ENCODE measurements around the gene AJAP1.

AJAP1 gene

GRCh38 chr1:4724001-4724400 is 69.6 kb downstream of the AJAP1 start:
- no peak for DNase-seq (ENCODE audit: low read depth)
- H3K4me3 ChIP-seq (ENCODE audit: control insufficient read depth, low read depth, low read length): no peak overlapping the region
- TF ChIP-seq CTCF (conservative IDR thresholded peaks at IDR 0.05; ENCODE audit: control insufficient read depth, insufficient read depth, low read depth, low read length): no peak

- DNase-seq (ENCODE audit: low read depth): no peak
- TF ChIP-seq CTCF (conservative IDR thresholded peaks at IDR 0.05; ENCODE audit: control insufficient read depth, insufficient read depth, low read depth, low read length): no peak
- H3K4me3 ChIP-seq (ENCODE audit: control insufficient read depth, low read depth, low read length): no peak overlapping the region
Observed at GRCh38 chr1:4724695-4725250, 70.4 kb downstream of the AJAP1 start.

GRCh38 chr1:4725416-4725815 is 71.0 kb downstream of the AJAP1 start:
- DNase-seq (ENCODE audit: low read depth): no peak
- TF ChIP-seq CTCF (conservative IDR thresholded peaks at IDR 0.05; ENCODE audit: control insufficient read depth, insufficient read depth, low read depth, low read length): no peak
- H3K4me3 ChIP-seq (ENCODE audit: control insufficient read depth, low read depth, low read length): no peak overlapping the region

- no peak overlapping the region for H3K4me3 ChIP-seq (ENCODE audit: control insufficient read depth, low read depth, low read length)
- no peak for TF ChIP-seq CTCF (conservative IDR thresholded peaks at IDR 0.05; ENCODE audit: control insufficient read depth, insufficient read depth, low read depth, low read length)
- DNase-seq (ENCODE audit: low read depth): no peak
Observed at GRCh38 chr1:4726620-4727341, 72.4 kb downstream of the AJAP1 start.

GRCh38 chr1:4728319-4729089 is 74.1 kb downstream of the AJAP1 start:
- TF ChIP-seq CTCF (conservative IDR thresholded peaks at IDR 0.05; ENCODE audit: control insufficient read depth, insufficient read depth, low read depth, low read length): no peak
- DNase-seq (ENCODE audit: low read depth): no peak
- H3K4me3 ChIP-seq (ENCODE audit: control insufficient read depth, low read depth, low read length): no peak overlapping the region

- TF ChIP-seq CTCF (conservative IDR thresholded peaks at IDR 0.05; ENCODE audit: control insufficient read depth, insufficient read depth, low read depth, low read length): no peak
- no peak overlapping the region for H3K4me3 ChIP-seq (ENCODE audit: control insufficient read depth, low read depth, low read length)
- DNase-seq (ENCODE audit: low read depth): no peak
Observed at GRCh38 chr1:4729090-4729471, 74.7 kb downstream of the AJAP1 start.

Data from fibroblast of mammary gland (primary cell).